Cardiac septum (tissue), 1 donor: ENCODE data around the gene YPEL1. TPM values are rescaled to one million over a fixed set of nuclear protein-coding genes. Genes with fewer than 3 reads are reported as not detected.
A peak's percentile ranks its signal among the peaks of the same experiment; 100 is the strongest.
"Not testable (repeated sequence)": the region's sequence is repeated elsewhere in the genome, so short reads cannot be mapped to it uniquely, and the experiment has no call there.

Experiments used
- DNase-seq: peaks from one replicate; pipeline ENCODE4 v3.0.0-alpha.2; 2020; ENCODE audit warnings: low spot score
- intact Hi-C: fragments of 100-400 bp; cut with DNase I; formaldehyde crosslinking; loops from one replicate; pipeline ENCODE4 v1.14.0; 2022
- total RNA-seq: library from RNA; stranded (reverse); fragmentation: NEBNext Ultra II Directional; extraction: Animal tissue kit (Norgen Biotek cat#: 25700); gene quantifications from one replicate; pipeline ENCODE4 v1.2.1, GENCODE V29; 2021
- donor health status: DM: no; HTN: no; CAD: no.

The YPEL1 gene
- total RNA-seq, 1 donor from 2014 or later, result 9.6 TPM

DNA sequence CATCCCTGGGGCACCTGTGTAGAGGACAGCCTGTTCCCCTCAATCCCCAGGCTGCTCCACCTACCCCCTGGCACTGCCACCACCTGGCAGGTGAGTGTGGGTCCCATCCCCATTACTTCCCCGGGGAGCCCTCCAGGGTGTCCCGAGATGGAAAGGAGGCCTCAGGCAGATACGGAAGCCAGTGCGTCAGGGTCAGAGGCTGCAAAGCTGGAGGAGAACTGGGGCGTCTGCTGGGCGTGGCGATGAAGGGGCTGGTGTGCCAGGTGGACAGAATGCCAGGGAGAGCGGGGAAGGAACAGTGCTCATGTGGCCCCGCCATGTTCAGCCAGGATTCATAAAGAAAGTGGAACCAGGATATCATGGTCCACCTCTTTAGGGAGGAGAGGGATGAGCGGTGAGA is 7.8 kb downstream of the YPEL1 start:
- intact Hi-C loops, result no loop called here
- DNase-seq, result no peak

DNA sequence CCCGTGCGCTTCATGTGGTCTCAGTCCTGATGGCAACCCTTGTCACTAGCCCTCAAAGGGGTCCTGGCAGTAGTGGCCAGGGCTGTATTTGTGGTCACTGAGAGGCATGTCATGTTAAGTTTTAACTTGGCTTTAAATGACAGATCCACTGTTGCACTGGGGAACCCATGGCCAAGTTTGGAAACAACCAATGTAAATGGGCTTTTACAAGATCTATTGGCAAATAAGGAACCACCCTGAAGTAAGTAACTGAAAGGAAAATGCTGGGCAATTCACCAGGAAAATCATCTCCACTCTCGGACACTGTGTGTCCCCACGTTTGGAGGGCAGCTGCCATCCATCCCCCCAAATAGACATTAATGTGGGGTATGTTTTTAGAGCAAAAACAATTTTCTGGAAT is 8.4 kb downstream of the YPEL1 start:
- no peak for DNase-seq
- intact Hi-C loops, result no loop called here

DNA sequence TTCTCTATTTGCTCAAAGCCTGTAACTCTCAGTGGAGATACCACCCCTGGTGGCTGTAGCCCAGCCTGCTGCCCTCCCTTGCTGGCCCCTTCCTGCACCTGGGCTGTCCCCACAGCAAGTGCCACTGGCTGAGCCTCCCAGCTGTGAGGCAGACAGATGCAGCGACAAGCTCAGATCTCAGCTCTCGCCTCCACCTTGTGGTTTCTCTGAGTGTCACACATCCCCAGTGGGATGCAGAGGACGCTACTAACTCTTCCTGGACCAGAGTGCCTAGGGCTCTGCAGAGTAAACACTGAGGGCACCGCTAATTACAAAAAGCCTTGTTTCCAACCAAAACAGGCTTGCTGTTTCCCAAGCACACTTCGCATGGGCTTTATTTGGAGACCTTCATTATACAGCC is 8.9 kb downstream of the YPEL1 start:
- DNase-seq, result no peak

DNA sequence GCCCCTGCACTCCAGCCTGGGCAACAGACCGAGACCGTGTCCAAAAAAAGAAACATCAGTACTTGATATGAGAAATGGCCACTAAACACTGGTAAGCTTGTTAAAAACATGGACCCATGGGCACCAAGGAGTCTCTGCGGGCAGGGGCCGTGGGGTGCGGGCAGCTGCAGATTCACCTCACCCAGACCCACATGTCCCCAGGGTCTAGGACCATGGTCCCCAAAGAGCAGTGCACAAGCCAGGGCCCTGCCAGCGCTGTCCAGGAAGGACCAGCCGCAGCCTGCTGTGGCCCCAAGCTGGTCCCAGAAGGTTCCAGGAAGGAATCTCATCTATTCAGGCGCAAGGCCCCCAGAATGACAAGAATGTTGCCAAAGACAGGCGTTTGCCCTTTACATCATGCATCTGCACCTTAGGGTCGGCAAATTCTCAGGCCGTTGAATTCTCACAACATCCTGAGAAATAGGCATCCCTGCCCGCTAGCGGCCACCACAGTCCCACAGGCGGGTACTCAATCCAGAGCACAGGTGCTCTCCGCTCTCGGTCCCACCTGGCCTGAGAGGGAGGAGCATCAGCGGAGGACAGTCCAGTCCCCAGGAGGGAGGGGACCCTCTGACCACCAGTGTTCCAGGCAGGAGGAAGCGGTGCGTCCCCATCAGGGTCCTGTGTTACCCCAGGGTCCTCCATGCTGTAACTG is 9.5 kb downstream of the YPEL1 start:
- intact Hi-C loops, result no loop called here
- DNase-seq, result no peak

More for the DNA sequence above, 8.9 kb downstream of the YPEL1 start:
- intact Hi-C loops, result no loop called here

DNA sequence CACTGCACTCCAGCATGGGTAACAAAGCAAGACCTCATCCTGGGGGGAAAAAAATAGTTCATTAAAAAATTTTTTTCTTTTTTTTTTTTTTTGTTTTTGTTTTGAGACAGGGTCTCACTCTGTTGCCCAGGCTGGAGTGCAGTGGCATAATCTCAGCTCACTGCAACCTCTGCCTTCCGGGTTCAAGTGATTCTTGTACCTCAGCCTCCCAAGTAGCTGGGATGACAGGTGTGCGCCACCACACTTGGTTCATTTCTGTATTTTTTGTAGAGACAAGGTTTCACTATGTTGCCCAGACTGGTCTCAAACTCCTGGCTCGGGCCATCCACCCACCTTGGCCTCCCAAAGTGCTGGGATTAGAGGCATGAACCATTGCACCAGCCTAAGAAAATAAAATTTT is 11.1 kb downstream of the YPEL1 start:
- DNase-seq, result not testable (repeated sequence)

DNA sequence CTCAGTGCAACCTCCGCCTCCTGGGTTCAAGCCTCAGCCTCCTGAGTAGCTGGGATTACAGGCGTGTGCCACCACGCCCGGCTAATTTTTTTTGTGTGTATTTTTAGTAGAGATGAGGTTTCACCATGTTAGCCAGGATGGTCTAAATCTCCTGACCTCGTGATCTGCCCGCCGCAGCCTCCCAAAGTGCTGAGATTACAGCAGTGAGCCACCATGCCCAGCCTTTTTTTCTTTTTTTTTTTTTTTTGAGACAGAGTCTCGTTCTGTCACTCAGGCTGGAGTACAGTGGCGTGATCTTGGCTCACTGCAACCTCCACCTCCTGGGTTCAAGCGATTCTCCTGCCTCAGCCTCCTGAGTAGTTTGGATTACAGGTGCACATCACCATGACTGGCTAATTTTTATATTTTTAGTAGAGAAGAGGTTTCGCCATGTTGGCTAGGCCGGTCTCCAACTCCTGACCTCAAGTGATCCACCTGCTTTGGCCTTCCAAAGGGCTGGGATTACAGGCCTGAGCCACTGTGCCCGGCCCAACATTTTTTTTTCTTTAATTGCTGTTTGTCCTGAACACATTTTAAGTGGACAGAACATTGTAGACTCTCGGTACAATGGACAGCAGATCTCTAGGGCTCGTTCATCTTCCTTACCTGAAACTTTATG is 14.3 kb downstream of the YPEL1 start:
- intact Hi-C loops, DNase-seq: not testable (repeated sequence)

More for the DNA sequence above, 11.1 kb downstream of the YPEL1 start:
- intact Hi-C loops, result not testable (repeated sequence)

DNA sequence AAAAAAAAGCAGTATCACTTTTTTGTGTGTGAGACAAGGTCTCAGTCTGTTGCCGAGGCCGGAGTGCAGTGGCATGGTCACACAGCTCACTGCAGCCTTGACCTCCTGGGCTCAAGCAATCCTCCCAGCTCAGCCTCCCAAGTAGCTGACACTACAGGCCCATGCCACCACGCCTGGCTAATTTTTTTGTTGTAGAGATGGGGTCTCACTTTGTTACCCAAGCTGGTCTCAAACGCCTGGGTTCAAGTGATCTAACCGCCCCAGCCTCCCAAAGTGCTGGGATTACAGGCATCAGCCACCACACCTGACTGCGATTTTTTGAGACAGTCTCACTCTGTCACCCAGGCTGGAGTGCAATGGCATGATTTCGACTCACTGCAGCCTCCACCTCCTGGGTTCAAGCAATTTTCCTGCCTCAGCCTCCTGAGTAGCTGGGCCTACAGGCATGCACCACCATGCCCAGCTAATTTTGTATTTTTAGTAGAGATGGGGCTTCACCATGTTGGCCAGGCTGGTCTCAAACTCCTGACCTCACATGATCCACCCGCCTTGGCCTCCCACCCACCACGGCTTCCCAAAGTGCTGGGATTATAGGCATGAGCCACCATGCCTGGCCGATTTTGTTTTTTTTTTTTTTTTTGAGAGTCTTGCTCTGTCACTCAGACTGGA is 15.3 kb downstream of the YPEL1 start:
- intact Hi-C loops, DNase-seq: not testable (repeated sequence)

DNA sequence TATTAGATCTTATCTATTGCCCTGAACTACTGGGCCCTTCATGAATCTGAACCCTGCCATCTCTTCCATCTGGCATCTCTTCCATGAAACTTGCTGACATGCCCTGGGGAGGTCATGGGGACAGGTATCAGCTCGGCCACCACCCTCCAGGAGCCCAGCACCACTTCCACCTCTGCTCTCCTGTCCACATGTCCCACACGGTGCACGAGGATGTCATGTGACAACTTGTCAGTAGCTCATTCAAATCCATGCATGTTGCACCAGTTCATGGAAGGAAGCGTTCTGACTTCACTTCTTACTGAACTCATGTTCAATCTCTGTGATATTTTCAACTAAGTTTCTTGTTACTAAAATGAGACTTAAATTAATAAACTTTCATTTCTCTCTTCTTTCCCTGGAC is 16.6 kb downstream of the YPEL1 start:
- intact Hi-C loops, result loop anchor here (10.0 kb wide), 1 partner anchor 46 kb away; no protein-coding TSS in a partner anchor
- DNase-seq, result no peak

DNA sequence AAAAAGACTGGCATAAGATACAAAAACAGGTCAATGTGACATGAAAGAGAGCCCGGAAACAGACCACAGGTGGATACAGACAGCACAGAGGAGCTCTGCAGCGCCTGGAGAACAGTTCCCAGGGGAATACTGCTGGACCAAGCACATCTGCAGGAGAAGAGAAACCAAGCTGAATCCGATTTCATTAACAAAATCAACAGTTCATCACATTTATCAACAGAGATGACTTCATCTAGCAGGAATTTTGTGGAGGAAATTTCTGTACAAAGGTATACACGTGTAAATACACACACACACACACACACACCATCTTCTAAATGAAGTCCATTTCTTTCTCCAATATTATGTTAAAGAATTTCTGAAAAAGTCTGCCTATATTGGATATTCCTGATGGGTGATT is 17.1 kb downstream of the YPEL1 start:
- DNase-seq, result no peak
- intact Hi-C loops, result loop anchor here (10.0 kb wide), 1 partner anchor 46 kb away; no protein-coding TSS in a partner anchor

DNA sequence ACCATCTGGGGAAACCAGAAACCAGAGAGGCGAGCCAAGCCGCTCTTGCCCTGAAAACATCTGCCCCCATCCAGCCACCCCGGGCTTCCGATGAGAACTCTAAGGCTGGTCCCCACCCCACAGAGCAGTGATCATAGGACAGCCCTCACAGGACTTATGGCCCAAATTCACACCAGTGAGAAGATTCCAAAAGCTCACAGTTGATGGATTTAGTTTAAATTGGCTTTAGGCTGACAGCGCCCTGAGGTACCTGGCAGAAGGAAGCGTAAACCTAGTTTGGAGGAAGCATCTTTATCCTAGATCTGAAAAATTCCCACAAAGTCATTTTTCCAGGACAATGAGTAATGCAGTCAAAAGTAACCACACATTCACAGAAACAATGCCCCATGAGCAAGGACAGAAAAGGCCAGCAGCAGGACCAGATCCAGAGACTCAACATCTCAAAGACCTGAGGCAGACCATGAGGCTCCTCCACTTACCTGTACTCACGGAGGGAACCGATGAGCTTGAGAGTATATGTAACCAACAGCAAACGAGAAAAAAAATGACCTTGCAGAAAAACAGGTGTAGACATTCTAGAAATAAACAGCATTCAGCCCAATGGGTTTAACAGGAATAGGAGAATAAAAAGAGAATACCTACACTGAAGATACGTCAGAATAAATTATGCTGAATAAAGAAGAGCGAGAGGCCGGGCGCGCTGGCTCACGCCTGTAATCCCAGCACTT is 19.0 kb downstream of the YPEL1 start:
- DNase-seq, result not testable (repeated sequence)
- intact Hi-C loops, result loop anchor here (10.0 kb wide), 1 partner anchor 48 kb away; no protein-coding TSS in a partner anchor

DNA sequence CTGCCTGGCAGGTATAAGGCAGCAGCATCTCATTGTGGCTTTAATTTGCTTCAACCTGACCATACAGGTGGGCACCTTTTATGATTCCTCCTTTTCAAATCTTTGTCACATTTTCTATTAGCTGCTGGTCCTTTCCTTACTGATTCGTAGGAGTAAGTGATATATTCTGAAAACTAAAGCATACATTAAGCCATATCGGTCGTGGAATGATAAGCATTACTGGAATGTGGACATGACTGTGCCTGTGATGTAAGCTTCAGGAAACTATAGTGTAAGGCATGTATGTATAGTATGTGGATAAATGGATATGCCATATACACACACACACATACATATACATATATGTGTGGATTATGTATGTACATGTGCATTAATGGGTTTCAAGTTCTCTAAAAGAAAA is 20.8 kb downstream of the YPEL1 start:
- intact Hi-C loops, result loop anchor here (10.0 kb wide), 1 partner anchor 50 kb away; no protein-coding TSS in a partner anchor
- DNase-seq, result no peak

DNA sequence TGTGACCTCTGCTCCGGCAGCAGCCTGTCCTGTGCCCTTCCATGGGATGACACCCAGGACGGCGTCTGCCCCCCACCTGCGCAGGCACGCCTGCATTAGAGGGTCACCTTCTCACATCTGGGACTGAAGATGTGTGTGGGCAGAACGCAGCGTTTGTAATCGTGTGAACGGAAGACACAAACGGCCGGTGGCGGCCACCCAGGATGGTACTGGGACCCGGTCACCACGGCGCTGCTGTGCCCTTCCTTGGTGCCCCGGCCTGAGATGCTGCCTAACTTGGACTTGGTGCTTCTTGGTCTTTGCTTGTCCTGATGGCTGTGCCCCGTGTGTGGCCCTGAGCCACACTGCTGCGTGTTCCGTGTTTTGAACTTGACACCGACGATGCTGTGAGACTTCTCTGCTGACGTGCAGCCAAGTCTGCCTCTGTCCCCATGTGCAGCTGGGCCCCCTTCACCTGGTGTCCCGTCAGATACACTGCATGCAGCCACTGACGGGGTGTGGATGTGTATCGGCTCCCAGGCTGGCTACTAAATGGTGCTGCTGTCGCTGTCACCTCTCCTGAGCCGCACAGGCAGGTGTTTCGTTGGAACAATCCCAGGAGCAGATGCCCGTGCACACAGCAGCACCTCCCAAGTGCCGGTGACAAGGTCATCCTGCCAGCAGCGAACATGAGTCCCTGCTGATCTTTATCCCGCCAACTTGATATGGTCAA is 21.4 kb downstream of the YPEL1 start:
- intact Hi-C loops, result loop anchor here (10.0 kb wide), 1 partner anchor 51 kb away; no protein-coding TSS in a partner anchor
- DNase-seq, result no peak

DNA sequence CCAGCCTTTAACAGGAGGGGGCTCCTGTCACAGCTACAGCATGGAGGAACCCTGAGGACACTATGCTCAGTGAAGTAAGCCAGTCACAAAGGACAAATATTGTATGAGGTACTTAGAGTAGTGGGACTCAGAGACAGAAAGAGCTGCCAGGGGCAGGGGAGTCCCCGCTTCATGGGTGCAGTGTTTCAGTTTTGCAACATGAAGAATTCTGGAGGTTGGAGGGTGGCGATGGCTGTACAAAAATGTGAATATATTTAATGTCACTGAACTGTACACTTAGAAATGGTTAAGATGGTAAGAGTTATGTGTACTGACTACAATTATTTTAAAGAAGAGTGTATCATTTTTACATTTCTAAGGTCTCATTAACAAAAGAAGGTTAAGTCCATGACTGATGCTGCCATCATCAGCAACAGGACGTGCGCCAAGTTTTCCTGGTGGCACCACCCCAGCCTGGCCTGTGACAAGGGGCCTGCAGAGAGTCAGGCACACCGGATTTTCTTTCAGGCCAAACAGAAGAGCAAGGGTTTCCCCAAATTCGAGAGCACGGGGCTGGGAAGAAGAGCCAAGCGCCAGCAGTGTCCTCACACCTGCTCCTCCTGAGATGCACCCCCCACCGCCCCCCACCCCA is 22.1 kb downstream of the YPEL1 start:
- intact Hi-C loops, result loop anchor here (1.0 to 10.0 kb wide), 2 partner anchors 51 to 225 kb away; no protein-coding TSS in a partner anchor
- no peak for DNase-seq

DNA sequence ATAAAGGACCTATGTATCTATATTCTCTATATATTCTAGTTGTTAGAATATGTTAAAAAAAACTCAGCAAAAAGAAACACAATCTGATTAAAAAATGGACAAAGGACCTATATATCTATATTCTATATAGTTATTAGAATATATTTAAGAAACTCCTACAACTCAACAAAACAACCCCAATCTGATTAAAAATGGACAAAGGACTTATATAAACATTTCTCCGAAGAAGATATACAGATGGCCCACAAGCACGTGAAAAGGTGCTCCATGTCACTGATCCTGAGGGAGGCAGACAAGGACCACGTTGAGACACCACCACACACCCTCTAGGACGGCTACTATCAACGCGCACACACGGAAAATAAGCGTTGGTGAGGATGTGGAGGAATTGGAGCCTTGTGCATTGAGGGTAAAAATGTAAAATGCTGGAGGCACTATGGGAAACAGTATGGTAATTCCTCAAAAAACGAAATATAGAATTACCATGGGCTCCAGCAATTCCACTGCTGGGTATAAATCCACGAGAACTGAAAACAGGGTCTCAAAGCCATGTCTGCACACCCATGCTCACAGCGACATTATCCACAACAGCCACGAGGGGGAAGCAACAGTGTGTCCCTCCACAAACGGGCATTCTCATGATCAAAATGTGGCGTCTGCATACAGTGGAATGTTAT is 22.7 kb downstream of the YPEL1 start:
- DNase-seq, result peak; percentile 81
- intact Hi-C loops, result loop anchor here (1.0 to 10.0 kb wide), 2 partner anchors 52 to 225 kb away; no protein-coding TSS in a partner anchor

DNA sequence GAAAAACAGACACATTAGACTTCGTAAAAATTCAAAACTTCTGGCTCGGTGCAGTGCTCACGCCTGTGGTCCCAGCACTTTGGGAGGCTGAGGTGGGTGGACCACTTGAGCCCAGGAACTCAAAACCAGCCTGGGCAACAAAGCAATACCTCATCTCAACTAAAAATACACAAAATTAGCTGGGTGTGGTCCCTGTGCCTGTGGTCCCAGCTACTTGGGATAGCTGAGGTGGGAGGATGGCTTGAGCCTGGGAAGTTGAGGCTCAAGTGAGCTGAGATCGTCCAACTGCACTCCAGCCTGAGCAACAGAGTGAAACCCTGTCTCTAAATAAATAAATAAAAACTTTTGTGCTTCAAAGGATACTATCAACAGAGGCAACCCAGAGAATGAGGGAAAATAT is 23.7 kb downstream of the YPEL1 start:
- no peak for DNase-seq

DNA sequence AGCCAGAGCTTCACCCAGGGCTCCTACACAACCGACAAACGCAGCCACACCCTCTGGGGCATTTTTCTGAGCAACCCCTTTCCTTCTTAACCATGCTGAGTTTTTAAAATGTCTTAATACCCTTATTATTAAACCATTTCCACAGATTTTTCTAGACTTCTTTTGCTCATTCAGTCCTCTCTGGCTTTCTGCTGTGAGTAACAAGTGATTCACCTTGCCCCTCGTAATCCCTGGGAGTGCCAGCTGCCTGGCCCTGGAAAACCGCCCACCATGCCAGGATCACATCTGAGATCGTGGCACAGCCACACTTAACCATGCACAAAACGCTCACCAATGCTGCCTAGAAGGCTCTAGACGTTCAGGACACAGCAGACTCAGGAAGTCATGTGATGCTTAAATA is 25.4 kb downstream of the YPEL1 start:
- intact Hi-C loops, result loop anchor here (10.0 kb wide), 1 partner anchor 55 kb away; no protein-coding TSS in a partner anchor
- DNase-seq, result no peak

More for the DNA sequence above, 23.7 kb downstream of the YPEL1 start:
- intact Hi-C loops, result loop anchor here (10.0 kb wide), 1 partner anchor 53 kb away; no protein-coding TSS in a partner anchor

DNA sequence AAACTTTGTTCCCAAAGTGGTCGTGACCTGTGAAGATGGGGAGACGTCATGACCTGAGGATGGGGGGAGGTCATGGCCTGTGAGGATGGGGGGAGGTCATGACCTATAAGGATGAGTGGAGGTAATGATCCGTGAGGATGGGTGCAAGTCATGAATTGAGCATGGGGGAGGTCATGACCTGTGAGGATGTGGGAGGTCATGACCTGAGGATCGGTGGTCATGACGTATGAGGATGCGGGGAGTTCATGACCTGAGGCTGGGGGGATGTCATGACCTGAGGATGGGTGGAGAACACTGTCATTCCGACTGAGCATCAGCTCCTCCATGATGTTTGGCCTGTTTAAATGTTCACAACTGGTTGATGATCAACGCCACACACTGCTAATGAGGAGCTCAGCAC is 25.9 kb downstream of the YPEL1 start:
- DNase-seq, result no peak
- intact Hi-C loops, result loop anchor here (10.0 kb wide), 1 partner anchor 55 kb away; no protein-coding TSS in a partner anchor

DNA sequence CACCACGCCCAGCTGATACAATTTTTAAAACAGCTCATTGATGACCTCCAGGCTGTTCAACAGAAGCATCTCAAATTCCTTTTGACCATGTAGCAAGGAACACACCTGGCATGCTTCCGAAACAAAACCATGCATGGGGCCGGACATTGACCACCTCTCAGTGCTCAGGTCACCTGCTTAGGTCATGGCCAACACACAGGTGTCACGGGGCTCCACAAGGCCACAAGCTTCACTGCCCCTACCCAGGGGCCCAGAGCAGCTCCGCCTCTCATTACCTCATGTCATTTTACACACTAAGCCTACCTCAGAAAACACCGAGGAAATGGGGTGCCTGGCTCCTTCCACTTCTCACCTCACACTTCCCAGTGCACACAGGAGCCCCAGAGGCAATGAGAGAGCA is 26.6 kb downstream of the YPEL1 start:
- intact Hi-C loops, result no loop called here
- no peak for DNase-seq
